Measurements from ENCODE around the gene CSF3R.

Gene CSF3R

DNA sequence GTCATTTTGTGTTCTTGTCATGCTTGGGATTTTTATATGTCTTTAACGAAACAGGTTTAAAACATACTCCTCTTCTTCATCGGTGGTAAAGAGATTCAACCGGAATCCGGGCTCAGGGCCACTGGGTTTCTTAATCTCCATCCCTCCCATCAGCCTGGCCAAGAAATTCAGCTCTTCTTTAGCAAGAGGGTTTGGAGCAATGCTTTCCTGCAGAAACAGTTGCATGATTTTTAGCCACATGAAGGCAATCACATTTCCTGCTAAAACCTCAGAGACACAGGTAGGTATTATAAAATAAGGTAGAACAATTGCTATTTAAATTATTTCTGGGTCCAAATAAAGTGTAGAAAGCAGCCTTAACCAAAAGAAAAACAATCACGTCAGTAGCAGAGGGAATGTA, 62.3 kb downstream of the CSF3R start:
- H3K4me3 ChIP-seq (IDR thresholded peaks at IDR 0.05; ENCODE audit: insufficient read depth, low read depth, low read length): no peak overlapping the region
- no peaks in the 10 kb centered on the region for H3K27me3 ChIP-seq (ENCODE audit: insufficient read depth, low read depth)
- no peaks in the 10 kb centered on the region for H3K36me3 ChIP-seq (ENCODE audit: insufficient read depth)
- H3K27ac ChIP-seq: no peak overlapping the region
- no peaks in the 10 kb centered on the region for H4K20me1 ChIP-seq (ENCODE audit: insufficient read depth)
- TF ChIP-seq, protein P1, sequence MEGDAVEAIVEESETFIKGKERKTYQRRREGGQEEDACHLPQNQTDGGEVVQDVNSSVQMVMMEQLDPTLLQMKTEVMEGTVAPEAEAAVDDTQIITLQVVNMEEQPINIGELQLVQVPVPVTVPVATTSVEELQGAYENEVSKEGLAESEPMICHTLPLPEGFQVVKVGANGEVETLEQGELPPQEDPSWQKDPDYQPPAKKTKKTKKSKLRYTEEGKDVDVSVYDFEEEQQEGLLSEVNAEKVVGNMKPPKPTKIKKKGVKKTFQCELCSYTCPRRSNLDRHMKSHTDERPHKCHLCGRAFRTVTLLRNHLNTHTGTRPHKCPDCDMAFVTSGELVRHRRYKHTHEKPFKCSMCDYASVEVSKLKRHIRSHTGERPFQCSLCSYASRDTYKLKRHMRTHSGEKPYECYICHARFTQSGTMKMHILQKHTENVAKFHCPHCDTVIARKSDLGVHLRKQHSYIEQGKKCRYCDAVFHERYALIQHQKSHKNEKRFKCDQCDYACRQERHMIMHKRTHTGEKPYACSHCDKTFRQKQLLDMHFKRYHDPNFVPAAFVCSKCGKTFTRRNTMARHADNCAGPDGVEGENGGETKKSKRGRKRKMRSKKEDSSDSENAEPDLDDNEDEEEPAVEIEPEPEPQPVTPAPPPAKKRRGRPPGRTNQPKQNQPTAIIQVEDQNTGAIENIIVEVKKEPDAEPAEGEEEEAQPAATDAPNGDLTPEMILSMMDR (conservative IDR thresholded peaks at IDR 0.05; ENCODE audit: low read depth, low read length): no peak
- H3K79me2 ChIP-seq (ENCODE audit: insufficient read depth, low read depth): no peaks in the 10 kb centered on the region
- H3K4me1 ChIP-seq (ENCODE audit: low read depth, poor library complexity, severe bottlenecking): peaks cover 9% of the 10 kb centered on the region
- H2AFZ ChIP-seq (ENCODE audit: low read depth): peak overlapping the region; percentile 59; the same call in 1 of the 2 replicates
- no peak overlapping the region for H3K9ac ChIP-seq
- H3K4me2 ChIP-seq: no peak overlapping the region

DNA sequence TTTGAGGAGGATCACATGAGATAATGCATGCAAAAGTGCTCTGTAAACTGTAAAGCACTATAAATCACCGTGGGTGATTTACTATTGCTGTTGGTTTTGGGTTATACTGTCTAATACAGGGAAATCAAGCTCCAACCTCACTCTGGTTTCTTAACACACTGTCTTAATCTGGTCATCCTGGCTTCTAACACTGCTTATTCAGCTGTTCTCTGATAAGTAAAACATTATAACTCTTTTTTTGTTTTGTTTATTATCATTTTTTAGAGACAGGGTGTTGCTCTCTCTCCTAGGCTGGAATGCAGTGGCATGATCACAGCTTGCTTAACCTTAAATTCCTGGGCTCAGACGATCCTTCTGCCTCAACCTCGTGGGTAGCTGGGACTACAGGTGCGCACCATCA, 63.1 kb downstream of the CSF3R start:
- H4K20me1 ChIP-seq (ENCODE audit: insufficient read depth): no peaks in the 10 kb centered on the region
- H3K4me2 ChIP-seq: no peak overlapping the region
- TF ChIP-seq, protein P1 (conservative IDR thresholded peaks at IDR 0.05; ENCODE audit: low read depth, low read length): no peak

DNA sequence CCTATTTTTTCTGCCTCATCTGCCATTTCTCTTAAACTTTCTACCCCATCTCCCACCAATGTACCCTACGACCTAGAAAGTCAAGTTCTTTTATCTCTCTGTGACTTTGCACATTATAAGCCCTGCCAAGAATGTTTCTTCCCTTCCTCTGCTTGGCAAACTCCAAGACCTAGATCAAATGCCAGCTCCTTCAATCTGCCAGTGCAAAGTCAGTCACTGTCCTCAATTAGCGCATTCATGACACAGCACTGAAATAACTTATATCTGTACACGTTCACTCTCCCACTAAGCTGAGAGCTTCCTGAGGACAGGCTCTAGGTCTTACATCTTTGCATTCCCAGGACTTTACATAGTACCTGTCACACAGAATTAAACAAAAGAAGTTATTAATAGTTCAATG, 63.6 kb downstream of the CSF3R start:
- peaks cover 9% of the 10 kb centered on the region for H3K4me1 ChIP-seq (ENCODE audit: low read depth, poor library complexity, severe bottlenecking)
- H2AFZ ChIP-seq (ENCODE audit: low read depth): no peak overlapping the region
- no peak overlapping the region for H3K4me2 ChIP-seq
- no peak overlapping the region for H3K27ac ChIP-seq
- TF ChIP-seq, protein P1 (conservative IDR thresholded peaks at IDR 0.05; ENCODE audit: low read depth, low read length): no peak
- no peak overlapping the region for H3K9ac ChIP-seq
- H3K4me3 ChIP-seq (IDR thresholded peaks at IDR 0.05; ENCODE audit: insufficient read depth, low read depth, low read length): no peak overlapping the region
- H3K27me3 ChIP-seq (ENCODE audit: insufficient read depth, low read depth): no peaks in the 10 kb centered on the region
- no peaks in the 10 kb centered on the region for H3K36me3 ChIP-seq (ENCODE audit: insufficient read depth)
- no peaks in the 10 kb centered on the region for H4K20me1 ChIP-seq (ENCODE audit: insufficient read depth)
- no peaks in the 10 kb centered on the region for H3K79me2 ChIP-seq (ENCODE audit: insufficient read depth, low read depth)

More for the DNA sequence above, 63.1 kb downstream of the CSF3R start:
- Histone ChIP-seq H3K4me1 (ENCODE audit: low read depth, poor library complexity, severe bottlenecking) (peaks cover 9% of the 10 kb centered on the region), H2AFZ (ENCODE audit: low read depth) (no peak overlapping the region), H3K27me3 (ENCODE audit: insufficient read depth, low read depth) (no peaks in the 10 kb centered on the region), H3K27ac (no peak overlapping the region), H3K9ac (no peak overlapping the region), H3K79me2 (ENCODE audit: insufficient read depth, low read depth) (no peaks in the 10 kb centered on the region), H3K36me3 (ENCODE audit: insufficient read depth) (no peaks in the 10 kb centered on the region), H3K4me3 (IDR thresholded peaks at IDR 0.05; ENCODE audit: insufficient read depth, low read depth, low read length) (no peak overlapping the region)

DNA sequence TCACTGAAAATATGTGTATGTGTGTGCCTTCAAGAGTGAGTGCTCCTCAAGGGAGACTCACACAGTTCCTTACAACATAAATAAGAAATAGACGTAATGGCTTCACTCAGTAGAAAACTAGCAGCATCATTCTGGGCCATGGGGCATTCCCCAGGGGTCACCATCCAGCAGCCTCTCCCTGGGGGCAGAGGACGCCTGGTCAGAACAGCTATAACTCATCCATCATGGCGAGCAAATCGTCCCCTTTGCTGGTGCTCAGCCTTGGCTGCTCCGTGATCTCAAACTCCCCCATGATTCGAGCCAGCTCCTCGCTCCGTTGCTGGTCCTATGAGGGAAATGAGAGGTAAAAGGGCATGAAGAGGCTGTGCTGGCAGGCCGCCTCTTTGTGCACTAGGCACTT, 64.8 kb downstream of the CSF3R start:
- H2AFZ ChIP-seq (ENCODE audit: low read depth): no peak overlapping the region
- no peak overlapping the region for H3K27ac ChIP-seq
- peaks cover 9% of the 10 kb centered on the region for H3K4me1 ChIP-seq (ENCODE audit: low read depth, poor library complexity, severe bottlenecking)
- no peaks in the 10 kb centered on the region for H4K20me1 ChIP-seq (ENCODE audit: insufficient read depth)
- no peak overlapping the region for H3K9ac ChIP-seq
- H3K36me3 ChIP-seq (ENCODE audit: insufficient read depth): no peaks in the 10 kb centered on the region
- H3K4me3 ChIP-seq (IDR thresholded peaks at IDR 0.05; ENCODE audit: insufficient read depth, low read depth, low read length): no peak overlapping the region
- no peaks in the 10 kb centered on the region for H3K27me3 ChIP-seq (ENCODE audit: insufficient read depth, low read depth)
- TF ChIP-seq, protein P1 (conservative IDR thresholded peaks at IDR 0.05; ENCODE audit: low read depth, low read length): no peak
- H3K4me2 ChIP-seq: no peak overlapping the region
- no peaks in the 10 kb centered on the region for H3K79me2 ChIP-seq (ENCODE audit: insufficient read depth, low read depth)
